Liver (tissue), 9 donors: ENCODE measurements around the gene POC1A. TPM values are rescaled to one million over a fixed set of nuclear protein-coding genes. Genes with fewer than 3 reads are reported as not detected.
A peak's percentile ranks its signal among the peaks of the same experiment; 100 is the strongest.

Source experiments
- DNase-seq: peaks from one replicate; pipeline ENCODE4 v3.0.0-alpha.2; 2017; ENCODE audit warnings: low spot score
- H3K27ac ChIP-seq, 2 donors: one replicate each; pipeline ENCODE4 v1.7.0; 2013; ENCODE audit warnings: inconsistent platforms in 2 of 2, low read length in 2 of 2, control low read depth in 1 of 2, low read depth in 1 of 2, mild to moderate bottlenecking in 1 of 2
- H3K27me3 ChIP-seq, 4 donors: one replicate each; pipeline versions ENCODE4 v1.6.1 to v1.7.0; 2013; ENCODE audit warnings: low read length in 3 of 4, inconsistent platforms in 1 of 4, mild to moderate bottlenecking in 1 of 4, moderate library complexity in 1 of 4; ENCODE audit not compliant: control insufficient read depth in 4 of 4, insufficient read depth in 4 of 4
- H3K36me3 ChIP-seq, 4 donors: one replicate each; pipeline versions ENCODE4 v1.6.1 to v1.7.0; 2013; ENCODE audit warnings: low read length in 3 of 4, mild to moderate bottlenecking in 3 of 4, low read depth in 1 of 4, moderate library complexity in 1 of 4; ENCODE audit not compliant: control insufficient read depth in 4 of 4, insufficient read depth in 3 of 4
- H3K4me1 ChIP-seq, 4 donors: one replicate each; pipeline versions ENCODE4 v1.6.1 to v1.7.0; 2013; ENCODE audit warnings: low read length in 3 of 4, mild to moderate bottlenecking in 3 of 4, moderate library complexity in 1 of 4; ENCODE audit not compliant: control insufficient read depth in 4 of 4, insufficient read depth in 4 of 4
- H3K4me3 ChIP-seq, 3 donors: one replicate each; pipeline versions ENCODE4 v1.6.1 to v1.7.0; 2013; ENCODE audit warnings: low read length in 3 of 3, control low read depth in 1 of 3, low read depth in 1 of 3, mild to moderate bottlenecking in 1 of 3
- H3K9ac ChIP-seq, 2 donors: one replicate each; pipeline ENCODE4 v1.7.0; 2013; ENCODE audit warnings: low read length in 2 of 2, mild to moderate bottlenecking in 2 of 2, moderate library complexity in 2 of 2, control low read depth in 1 of 2, low read depth in 1 of 2
- H3K9me3 ChIP-seq, 4 donors: one replicate each; pipeline versions ENCODE4 v1.6.1 to v1.7.0; 2013; ENCODE audit warnings: low read length in 3 of 4; ENCODE audit not compliant: control insufficient read depth in 4 of 4
- ATF3 ChIP-seq: IDR thresholded peaks from 2 replicates; pipeline ENCODE4 v1.6.1; 2016; ENCODE audit warnings: antibody characterized with exemption
- EGR1 ChIP-seq, 2 donors: IDR thresholded peaks; 2 replicates each; pipeline ENCODE4 v1.6.1; 2016 to 2018; ENCODE audit warnings: antibody characterized with exemption in 2 of 2, low read depth in 2 of 2
- FOXA1 ChIP-seq: IDR thresholded peaks from 2 replicates; pipeline ENCODE4 v1.6.1; 2016; ENCODE audit warnings: antibody characterized with exemption
- FOXA2 ChIP-seq: IDR thresholded peaks from 2 replicates; pipeline ENCODE4 v1.6.1; 2016; ENCODE audit warnings: antibody characterized with exemption
- MAX ChIP-seq: IDR thresholded peaks from 2 replicates; pipeline ENCODE4 v1.6.1; 2016; ENCODE audit warnings: antibody characterized with exemption
- NR2F2 ChIP-seq: IDR thresholded peaks from 2 replicates; pipeline ENCODE4 v1.6.1; 2016; ENCODE audit warnings: antibody characterized with exemption
- RAD21 ChIP-seq, 2 donors: IDR thresholded peaks; 2 replicates each; pipeline ENCODE4 v1.6.1; 2016; ENCODE audit warnings: antibody characterized with exemption in 2 of 2, mild to moderate bottlenecking in 2 of 2
- REST ChIP-seq: IDR thresholded peaks from 2 replicates; pipeline ENCODE4 v1.6.1; 2016; ENCODE audit warnings: antibody characterized with exemption, mild to moderate bottlenecking
- RXRA ChIP-seq, 2 donors: IDR thresholded peaks; 2 replicates each; pipeline ENCODE4 v1.6.1; 2017 to 2018; ENCODE audit warnings: antibody characterized with exemption in 2 of 2, mild to moderate bottlenecking in 1 of 2
- SP1 ChIP-seq: IDR thresholded peaks from 2 replicates; pipeline ENCODE4 v1.6.1; 2018; ENCODE audit warnings: antibody characterized with exemption, mild to moderate bottlenecking
- YY1 ChIP-seq: IDR thresholded peaks from 2 replicates; pipeline ENCODE4 v1.6.1; 2016; ENCODE audit warnings: antibody characterized with exemption, mild to moderate bottlenecking
- WGBS: extraction: QIAGEN DNeasy Blood & Tissue Kit; methylation state at CpG from one replicate; pipeline ENCODE4 v1.1.7; 2013; 5-methylcytosine and 5-hydroxymethylcytosine counted together
- polyA plus RNA-seq, 2 donors: library from polyadenylated mRNA; stranded (reverse) in 1 of 2; unstranded in 1 of 2; fragments of 200-250 nt in 1 of 2; fragments of >200 nt in 1 of 2; fragmentation: Nextera tagmentation in 1 of 2; extraction: Ambion mirVana in 1 of 2; gene quantifications; one replicate each; pipeline versions ENCODE4 v1.2.1 to v1.2.3, GENCODE V29; 2013 to 2015
- total RNA-seq, 2 donors: library from RNA; depleted of rRNA; stranded (reverse); fragments of >200 nt; gene quantifications; one replicate each; pipeline ENCODE4 v1.2.3, GENCODE V29; 2014
- donor health status: healthy.
- donor health status: healthy.
- donor health status: healthy.
- donor health status: healthy.
- donor health status: healthy.

Gene POC1A
- total and polyA plus RNA-seq, 4 donors = 1.4 to 12.7 (median 4.8) TPM

- TF ChIP-seq REST = no peak
- no peak for TF ChIP-seq ATF3
- TF ChIP-seq RAD21 (IDR thresholded peaks at IDR 0.05) = no peak
- no peak for TF ChIP-seq EGR1 (IDR thresholded peaks at IDR 0.05; ENCODE audit: low read depth in 2 of 2)
- TF ChIP-seq RXRA (IDR thresholded peaks at IDR 0.05) = peak; percentile 17 to 57
- TF ChIP-seq NR2F2 = no peak
- no peak for TF ChIP-seq FOXA1
- no peak for TF ChIP-seq FOXA2
- TF ChIP-seq SP1 = peak; percentile 30
Measured at GRCh38 chr3:52080830-52081719, 73.1 kb downstream of the POC1A start (continued).

GRCh38 chr3:52079958-52080357 is 74.3 kb downstream of the POC1A start:
- Histone ChIP-seq H3K9ac (no peak overlapping the region), H3K36me3 (no peaks in the 10 kb centered on the region), H3K27ac (no peak overlapping the region), H3K9me3 (no peaks in the 10 kb centered on the region), H3K27me3 (no peaks in the 10 kb centered on the region), H3K4me3 (no peak overlapping the region), H3K4me1 (no peaks in the 10 kb centered on the region)
- TF ChIP-seq YY1 (no peak), REST (no peak)
- no peak for DNase-seq
- WGBS = 98% methylated on average over 5 of the region's 5 CpGs

- Histone ChIP-seq H3K36me3 (peaks cover 0 to 2% (median 0%) of the 10 kb centered on the region in 4 donors), H3K27me3 (no peaks in the 10 kb centered on the region), H3K9me3 (no peaks in the 10 kb centered on the region), H3K27ac (no peak overlapping the region), H3K4me1 (no peaks in the 10 kb centered on the region), H3K4me3 (no peak overlapping the region), H3K9ac (no peak overlapping the region)
- TF ChIP-seq FOXA1 (no peak), EGR1 (IDR thresholded peaks at IDR 0.05; ENCODE audit: low read depth in 2 of 2) (no peak), MAX (no peak)
- DNase-seq = no peak
- 96% methylated on average over 19 of the region's 19 CpGs for WGBS
Measured at GRCh38 chr3:52078781-52079560, 75.3 kb downstream of the POC1A start.
